ENCODE results near the gene NAGPA. TPM values are rescaled to one million over a fixed set of nuclear protein-coding genes. Genes with fewer than 3 reads are reported as not detected.
A peak's percentile ranks its signal among the peaks of the same experiment; 100 is the strongest.

The NAGPA gene
- total RNA-seq, 4 donors from 2014 or later: 42.6 to 250 (median 72.7) TPM

DNA sequence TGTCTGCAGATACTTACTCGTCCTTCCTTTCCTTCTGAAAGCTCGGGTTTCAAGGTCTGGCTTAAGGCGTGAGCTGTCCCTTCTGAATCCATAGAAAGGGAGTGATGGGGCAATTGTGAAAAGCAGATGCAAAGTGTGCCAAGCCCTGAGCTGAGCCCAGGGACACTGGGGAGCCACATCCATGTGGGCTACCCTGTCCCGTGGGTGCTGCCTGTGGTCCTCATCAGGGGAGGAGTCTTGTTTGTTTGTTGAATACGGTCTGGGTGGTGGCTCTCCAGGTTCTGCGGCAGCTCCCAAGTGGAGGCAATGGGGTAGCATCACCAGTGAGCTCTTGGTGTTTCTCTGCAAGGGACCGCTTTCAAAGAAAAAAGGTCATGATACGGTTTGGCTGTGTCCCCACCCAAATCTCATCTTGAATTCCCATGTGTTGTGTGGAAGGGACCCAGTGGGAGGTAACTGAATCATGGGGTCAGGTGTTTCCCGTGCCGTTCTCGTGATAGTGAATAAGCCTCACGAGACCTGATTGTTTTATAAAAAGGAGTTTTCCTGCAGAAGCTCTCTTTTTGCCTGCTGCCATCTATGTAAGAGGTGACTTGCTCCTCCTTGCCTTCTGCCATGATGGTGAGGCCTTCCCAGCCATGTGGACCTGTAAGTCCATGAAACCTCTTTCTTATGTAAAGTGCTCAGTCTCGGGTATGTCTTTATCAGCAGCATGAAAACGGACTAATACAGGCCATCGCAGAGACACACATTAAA lies 36.9 kb upstream of the NAGPA start:
- Histone ChIP-seq H3K27ac (peak overlapping the region in 3 of 4 donors; percentile 87 to 91 (median 88)), H3K27me3 (no peaks in the 10 kb centered on the region), H3K4me3 (no peak overlapping the region), H3K4me1 (peaks cover 4 to 22% (median 12%) of the 10 kb centered on the region in 4 donors), H3K9me3 (no peaks in the 10 kb centered on the region), H3K36me3 (peaks cover 0 to 4% (median 0%) of the 10 kb centered on the region in 4 donors)
- 60 to 92% methylated on average over 3 to 15 of the region's 15 CpGs for WGBS, 2 donors (ENCODE audit: low coverage in 1 of 2)
- intact Hi-C loops (cut with DNase I; ENCODE audit: low total_unique reads): no loop called here
- in situ Hi-C loops (cut with MboI; ENCODE audit: low pct_ligation_motif_present in 1 of 4, low pct_unique_long_range_greater_than_20kb in 1 of 4, low sequenced_read_pairs in 3 of 4): no loop called here
- TF ChIP-seq POLR2AphosphoS5 (IDR thresholded peaks at IDR 0.05) (no peak), POLR2A (IDR thresholded peaks at IDR 0.05) (no peak), EP300 (IDR thresholded peaks at IDR 0.05; ENCODE audit: low read depth) (no peak)
- TF ChIP-seq, protein P1, sequence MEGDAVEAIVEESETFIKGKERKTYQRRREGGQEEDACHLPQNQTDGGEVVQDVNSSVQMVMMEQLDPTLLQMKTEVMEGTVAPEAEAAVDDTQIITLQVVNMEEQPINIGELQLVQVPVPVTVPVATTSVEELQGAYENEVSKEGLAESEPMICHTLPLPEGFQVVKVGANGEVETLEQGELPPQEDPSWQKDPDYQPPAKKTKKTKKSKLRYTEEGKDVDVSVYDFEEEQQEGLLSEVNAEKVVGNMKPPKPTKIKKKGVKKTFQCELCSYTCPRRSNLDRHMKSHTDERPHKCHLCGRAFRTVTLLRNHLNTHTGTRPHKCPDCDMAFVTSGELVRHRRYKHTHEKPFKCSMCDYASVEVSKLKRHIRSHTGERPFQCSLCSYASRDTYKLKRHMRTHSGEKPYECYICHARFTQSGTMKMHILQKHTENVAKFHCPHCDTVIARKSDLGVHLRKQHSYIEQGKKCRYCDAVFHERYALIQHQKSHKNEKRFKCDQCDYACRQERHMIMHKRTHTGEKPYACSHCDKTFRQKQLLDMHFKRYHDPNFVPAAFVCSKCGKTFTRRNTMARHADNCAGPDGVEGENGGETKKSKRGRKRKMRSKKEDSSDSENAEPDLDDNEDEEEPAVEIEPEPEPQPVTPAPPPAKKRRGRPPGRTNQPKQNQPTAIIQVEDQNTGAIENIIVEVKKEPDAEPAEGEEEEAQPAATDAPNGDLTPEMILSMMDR (IDR thresholded peaks at IDR 0.05): no peak
- DNase-seq: no peak

DNA sequence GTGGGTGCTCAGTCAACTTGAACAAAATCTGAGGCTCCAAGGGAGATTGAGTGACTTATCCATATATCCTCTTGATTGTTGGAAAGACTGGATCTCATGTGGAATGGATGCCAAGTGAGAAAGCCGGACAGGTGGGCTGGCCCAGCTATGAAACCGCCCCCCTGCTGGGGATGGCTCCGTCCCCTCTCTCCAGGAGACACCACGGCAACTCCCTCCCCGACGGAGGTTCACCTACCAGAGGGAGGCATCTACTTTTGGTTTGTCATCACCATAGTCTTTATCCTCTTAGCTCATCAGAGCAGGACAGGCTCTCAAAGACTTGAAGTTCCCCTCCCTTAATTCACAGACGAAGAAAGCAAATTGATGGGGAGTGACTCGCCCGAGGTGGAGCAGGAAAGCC lies 36.1 kb upstream of the NAGPA start:
- peaks cover 11 to 29% (median 16%) of the 10 kb centered on the region in 4 donors for H3K4me1 ChIP-seq
- no peaks in the 10 kb centered on the region for H3K9me3 ChIP-seq
- DNase-seq: no peak
- no peak overlapping the region for H3K4me3 ChIP-seq
- no peaks in the 10 kb centered on the region for H3K36me3 ChIP-seq
- no peak overlapping the region for H3K27ac ChIP-seq
- whole genome bisulfite sequencing, 2 donors (ENCODE audit: low coverage in 1 of 2): 95 to 100% methylated on average over 3 to 9 of the region's 9 CpGs
- in situ Hi-C loops (cut with MboI; ENCODE audit: low pct_ligation_motif_present in 1 of 4, low pct_unique_long_range_greater_than_20kb in 1 of 4, low sequenced_read_pairs in 3 of 4): no loop called here
- H3K27me3 ChIP-seq: no peaks in the 10 kb centered on the region
- TF ChIP-seq POLR2A (IDR thresholded peaks at IDR 0.05) (no peak), EP300 (IDR thresholded peaks at IDR 0.05; ENCODE audit: low read depth) (no peak), POLR2AphosphoS5 (IDR thresholded peaks at IDR 0.05) (no peak)
- TF ChIP-seq, protein P1 (IDR thresholded peaks at IDR 0.05): no peak
- intact Hi-C loops (cut with DNase I; ENCODE audit: low total_unique reads): no loop called here

DNA sequence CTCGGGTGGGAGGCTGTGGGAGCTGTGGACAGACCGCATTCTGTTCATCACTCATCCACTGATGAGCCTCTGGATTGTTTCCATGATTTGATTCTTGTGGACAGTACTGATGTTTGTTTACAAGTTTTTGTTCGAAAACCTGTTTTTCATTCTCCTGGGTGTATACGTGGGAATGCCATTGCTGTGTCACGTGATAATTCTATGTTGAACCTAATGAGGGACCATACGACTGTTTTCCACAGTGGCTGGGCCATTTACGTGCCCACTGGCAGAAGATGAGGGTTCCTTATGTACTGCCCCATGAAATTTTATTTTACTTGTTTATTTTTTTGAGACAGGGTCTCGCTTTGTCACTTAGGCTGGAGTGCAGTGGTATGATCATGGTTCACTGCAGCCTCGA lies 35.3 kb upstream of the NAGPA start:
- WGBS, 2 donors (ENCODE audit: low coverage in 1 of 2): 86 to 100% methylated on average over 1 to 9 of the region's 9 CpGs
- intact Hi-C loops (cut with DNase I; ENCODE audit: low total_unique reads): no loop called here
- Histone ChIP-seq H3K4me1 (peaks cover 13 to 35% (median 18%) of the 10 kb centered on the region in 4 donors), H3K4me3 (no peak overlapping the region), H3K27me3 (no peaks in the 10 kb centered on the region), H3K27ac (no peak overlapping the region), H3K36me3 (no peaks in the 10 kb centered on the region), H3K9me3 (no peaks in the 10 kb centered on the region)
- no peak for DNase-seq
- in situ Hi-C loops (cut with MboI; ENCODE audit: low pct_ligation_motif_present in 1 of 4, low pct_unique_long_range_greater_than_20kb in 1 of 4, low sequenced_read_pairs in 3 of 4): no loop called here
- TF ChIP-seq EP300 (IDR thresholded peaks at IDR 0.05; ENCODE audit: low read depth): no peak
- TF ChIP-seq, protein P1 (IDR thresholded peaks at IDR 0.05): no peak
- no peak for TF ChIP-seq POLR2A (IDR thresholded peaks at IDR 0.05)
- no peak for TF ChIP-seq POLR2AphosphoS5 (IDR thresholded peaks at IDR 0.05)

DNA sequence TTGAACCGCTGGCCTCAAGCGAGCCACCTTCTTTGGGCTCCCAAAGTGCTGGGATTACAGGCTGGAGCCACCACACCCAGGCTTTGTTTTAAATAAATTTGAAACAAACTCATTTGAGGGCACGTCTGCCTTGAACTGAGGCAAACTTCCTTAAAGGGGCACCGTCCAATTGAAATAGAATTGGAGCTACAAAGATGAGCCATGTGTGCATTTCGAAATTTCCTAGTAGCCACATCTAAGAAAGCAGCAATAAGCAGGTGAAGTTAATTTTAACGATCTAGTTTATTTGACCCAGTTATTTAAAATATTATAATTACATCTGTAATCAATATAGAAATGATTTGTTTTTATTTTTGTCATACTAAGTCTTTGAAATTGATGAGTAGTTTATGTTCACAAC lies 32.8 kb upstream of the NAGPA start:
- WGBS, 2 donors (ENCODE audit: low coverage in 1 of 2): 44 to 61% methylated on average over 4 to 6 of the region's 6 CpGs
- Histone ChIP-seq H3K36me3 (no peaks in the 10 kb centered on the region), H3K9me3 (no peaks in the 10 kb centered on the region), H3K27me3 (no peaks in the 10 kb centered on the region), H3K4me1 (peaks cover 7 to 28% (median 11%) of the 10 kb centered on the region in 4 donors), H3K4me3 (no peak overlapping the region), H3K27ac (no peak overlapping the region)
- in situ Hi-C loops (cut with MboI; ENCODE audit: low pct_ligation_motif_present in 1 of 4, low pct_unique_long_range_greater_than_20kb in 1 of 4, low sequenced_read_pairs in 3 of 4): no loop called here
- intact Hi-C loops (cut with DNase I; ENCODE audit: low total_unique reads): no loop called here
- TF ChIP-seq POLR2A (IDR thresholded peaks at IDR 0.05) (no peak), POLR2AphosphoS5 (IDR thresholded peaks at IDR 0.05) (no peak), EP300 (IDR thresholded peaks at IDR 0.05; ENCODE audit: low read depth) (no peak)
- TF ChIP-seq, protein P1 (IDR thresholded peaks at IDR 0.05): no peak
- no peak for DNase-seq
